ENCODE data around the gene CPED1.
"Not testable (repeated sequence)": the region's sequence is repeated elsewhere in the genome, so short reads cannot be mapped to it uniquely, and the experiment has no call there.

CPED1 gene

DNA sequence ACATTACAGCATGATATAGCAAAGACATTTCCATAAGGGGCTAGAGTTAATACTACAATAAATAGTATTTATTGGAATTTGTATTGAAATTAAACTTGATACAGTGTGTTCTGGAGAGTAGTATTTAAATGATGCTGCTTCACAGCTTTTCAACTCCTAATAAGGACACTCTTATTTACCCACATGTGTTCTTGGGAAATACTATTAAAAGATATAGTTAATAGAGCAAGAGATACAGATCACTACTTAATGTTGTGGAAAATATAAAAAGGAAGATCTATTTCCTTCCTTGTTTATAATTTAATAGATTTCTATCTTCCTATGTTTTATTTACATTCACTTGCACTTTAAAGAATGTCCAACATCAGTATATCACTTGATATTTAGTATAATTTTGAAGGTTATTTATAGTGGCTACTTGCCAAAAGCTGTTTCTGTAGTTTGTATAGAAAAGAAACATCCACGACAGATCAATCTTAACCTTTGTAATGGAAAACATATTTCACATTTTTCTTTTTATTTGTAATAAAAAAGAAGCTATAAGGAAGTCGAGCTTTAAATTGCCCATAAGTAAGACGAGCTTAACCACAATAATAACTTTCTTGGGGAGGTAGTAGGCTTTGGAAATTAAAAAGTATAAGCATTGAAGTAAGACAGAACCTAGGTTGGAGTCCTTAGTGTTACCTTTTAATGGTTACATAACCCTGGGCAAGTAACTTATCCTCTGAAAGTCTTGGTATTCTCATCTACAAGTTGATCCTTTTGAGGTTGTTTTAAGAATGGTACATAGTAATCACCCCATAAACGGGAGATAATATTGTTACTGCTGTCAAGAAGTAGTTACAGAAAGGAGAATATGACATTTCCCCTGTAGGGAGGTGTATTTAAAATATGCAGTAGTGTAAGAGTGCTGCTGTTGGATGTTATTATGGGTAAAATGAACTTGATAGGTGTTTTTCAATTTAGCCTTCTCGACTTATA lies 32.8 kb downstream of the CPED1 start:
- no peak for DNase-seq

GRCh38 chr7:121023194-121023593 lies 34.7 kb downstream of the CPED1 start:
- DNase-seq, result no peak

- DNase-seq, result no peak
Measured at GRCh38 chr7:121023683-121024511, 35.4 kb downstream of the CPED1 start.

DNA sequence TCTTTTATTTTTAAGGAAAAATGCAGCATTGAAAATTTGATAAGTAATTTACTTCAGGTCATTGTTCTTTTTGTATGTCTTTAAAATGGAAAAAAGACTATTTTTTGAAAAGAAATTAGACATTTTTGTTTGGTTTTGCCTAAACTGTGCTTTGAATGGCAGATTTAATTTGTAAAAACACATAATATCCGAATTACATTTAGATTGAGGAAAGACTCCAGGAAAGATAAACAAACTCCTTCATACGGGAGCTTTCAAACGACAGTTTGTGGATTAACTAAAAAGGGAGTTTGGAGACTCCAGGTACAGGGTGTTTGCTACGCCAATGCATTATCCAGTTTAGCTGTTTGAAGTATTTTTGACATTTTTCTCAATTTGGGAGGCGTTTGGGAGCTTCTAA lies 36.1 kb downstream of the CPED1 start:
- no peak for DNase-seq

- DNase-seq, result no peak
Measured at GRCh38 chr7:121026159-121026558, 37.6 kb downstream of the CPED1 start.

GRCh38 chr7:121026577-121027111 lies 38.1 kb downstream of the CPED1 start:
- no peak for DNase-seq

DNA sequence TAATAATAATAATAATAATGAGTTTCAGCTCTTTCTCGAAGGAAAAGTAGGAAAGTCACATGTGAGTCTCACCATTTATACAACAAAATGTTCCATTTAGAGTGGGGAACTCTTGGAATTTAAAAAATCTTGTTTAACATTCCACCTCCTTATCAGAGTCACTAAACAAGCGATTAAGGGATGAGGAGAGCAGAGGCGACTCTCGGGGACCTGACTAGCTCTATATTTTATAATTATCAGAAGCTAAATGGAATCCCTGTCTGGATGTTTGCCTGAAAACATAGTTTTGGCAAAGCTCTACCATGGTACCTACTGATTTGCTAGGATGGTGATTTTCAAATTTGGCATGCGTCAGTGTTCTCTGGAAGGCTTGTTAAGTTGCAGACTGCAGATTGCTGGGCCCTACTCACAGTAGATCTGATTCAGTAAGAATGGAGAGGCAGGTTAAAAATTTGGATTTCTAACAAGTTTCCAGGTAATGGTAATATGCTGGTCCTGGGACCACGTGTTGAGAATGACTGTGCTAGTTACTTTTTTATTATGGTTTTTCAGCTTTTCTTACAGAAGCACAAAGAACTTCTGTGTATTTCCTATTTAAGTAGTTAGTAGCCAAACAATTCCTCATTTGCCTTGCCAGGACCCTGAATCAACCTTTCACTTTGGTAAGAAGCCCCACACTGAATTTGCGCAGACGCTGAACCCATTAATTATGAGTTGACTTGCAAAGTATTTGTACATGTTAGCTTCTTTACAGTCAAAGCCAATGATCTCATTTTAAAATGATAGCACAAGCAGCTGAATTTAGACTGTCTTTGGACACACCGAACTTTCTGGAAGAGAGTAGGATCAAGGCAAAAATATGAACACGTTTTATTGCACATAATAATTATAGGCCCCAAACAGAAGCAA lies 39.5 kb downstream of the CPED1 start:
- no peak for DNase-seq

- DNase-seq, result no peak
Measured at GRCh38 chr7:121029302-121029701, 40.8 kb downstream of the CPED1 start.

DNA sequence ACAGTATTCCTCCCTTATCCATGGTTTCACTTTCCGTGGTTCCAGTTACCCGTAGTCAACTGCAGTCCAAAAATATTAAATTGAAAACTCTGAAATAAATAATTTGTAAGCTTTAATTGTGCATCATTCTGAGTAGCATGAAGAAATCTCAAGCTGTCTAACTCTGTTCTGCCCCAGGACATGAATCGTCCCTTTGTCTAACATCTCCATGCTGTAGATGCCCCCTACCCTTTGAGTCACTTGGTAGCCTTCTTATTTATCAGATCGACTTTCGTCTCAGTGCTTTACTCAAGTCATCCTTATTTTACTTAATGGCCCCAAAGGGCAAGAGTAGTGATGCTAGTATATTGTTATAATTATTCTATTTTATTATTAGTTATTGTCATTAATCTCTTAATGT lies 41.8 kb downstream of the CPED1 start:
- no peak for DNase-seq

- DNase-seq, result no peak
Measured at GRCh38 chr7:121032645-121033460, 44.3 kb downstream of the CPED1 start.

GRCh38 chr7:121034929-121035328 lies 46.4 kb downstream of the CPED1 start:
- no peak for DNase-seq

DNA sequence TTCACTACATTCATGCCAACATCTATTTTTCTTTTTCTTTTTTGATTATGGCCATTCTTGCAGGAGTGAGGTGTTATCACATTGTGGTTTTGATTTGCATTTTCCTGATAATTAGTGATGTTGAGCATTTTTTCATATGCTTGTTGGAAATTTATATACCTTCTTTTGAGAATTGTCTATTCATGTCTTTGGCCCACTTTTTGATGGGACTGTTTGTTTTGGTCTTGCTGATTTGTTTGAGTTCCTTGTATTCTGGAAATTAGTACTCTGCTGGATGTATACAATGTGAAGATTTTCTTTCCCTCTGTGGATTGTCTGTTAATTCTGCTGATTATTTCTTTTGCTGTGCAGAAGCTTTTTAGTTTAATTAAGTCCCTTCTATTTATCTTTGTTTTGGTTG lies 48.3 kb downstream of the CPED1 start:
- not testable (repeated sequence) for DNase-seq

- not testable (repeated sequence) for DNase-seq
Measured at GRCh38 chr7:121037329-121037728, 48.8 kb downstream of the CPED1 start.

GRCh38 chr7:121037957-121038716 lies 49.6 kb downstream of the CPED1 start:
- DNase-seq, result no peak

- DNase-seq, result no peak
Measured at GRCh38 chr7:121038717-121039509, 50.4 kb downstream of the CPED1 start.

GRCh38 chr7:121039510-121039822 lies 51.0 kb downstream of the CPED1 start:
- no peak for DNase-seq

GRCh38 chr7:121039994-121040393 lies 51.5 kb downstream of the CPED1 start:
- DNase-seq, result no peak

DNA sequence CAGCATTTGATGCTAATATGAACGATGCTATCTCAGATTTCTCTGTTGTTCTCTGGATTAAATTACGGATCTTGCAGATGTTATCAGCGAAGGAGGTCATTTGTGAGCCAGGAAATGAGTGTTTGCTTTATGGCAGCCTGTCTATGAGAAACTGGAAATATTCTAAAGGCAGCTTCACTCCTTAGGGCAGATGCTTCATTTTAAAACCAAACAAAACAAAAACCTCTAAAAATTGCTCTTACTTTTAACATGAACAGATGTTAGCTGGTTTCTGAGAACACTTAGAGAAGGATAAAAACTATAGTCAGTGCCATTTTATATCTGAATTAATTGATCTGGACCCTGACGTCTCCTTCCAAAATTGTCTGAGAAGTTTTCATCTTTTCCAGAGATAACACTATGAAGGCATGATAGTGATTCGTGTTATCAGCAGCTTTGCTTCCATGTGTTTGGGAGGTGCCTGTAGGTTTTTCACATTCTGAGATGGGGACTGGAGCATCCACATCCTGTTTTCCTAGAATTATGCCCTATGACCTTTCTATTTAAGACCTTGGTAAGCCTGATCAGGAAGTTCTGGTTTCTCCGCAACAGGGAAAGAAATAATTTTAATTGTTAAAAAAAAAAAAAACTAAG lies 53.1 kb downstream of the CPED1 start:
- DNase-seq, result no peak

DNA sequence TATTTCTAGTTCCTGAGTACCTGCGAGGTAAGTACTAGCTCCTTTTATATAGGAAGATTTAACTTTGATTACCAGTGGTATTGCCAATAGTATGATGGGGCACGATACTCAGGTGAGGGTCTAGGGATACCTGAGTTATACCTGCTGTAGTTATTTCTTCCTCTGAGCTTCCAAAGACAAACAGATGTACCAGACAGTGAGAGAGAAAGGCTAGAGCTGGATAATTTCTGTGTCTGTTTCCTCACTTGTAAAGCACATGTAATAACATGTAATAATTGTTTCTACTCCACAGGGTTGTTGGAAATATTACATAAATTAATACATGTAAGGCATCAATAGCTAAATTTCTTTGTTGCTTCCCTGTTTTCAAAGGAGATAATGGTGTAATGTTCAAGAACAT lies 53.7 kb downstream of the CPED1 start:
- no peak for DNase-seq

- no peak for DNase-seq
Measured at GRCh38 chr7:121042899-121043298, 54.4 kb downstream of the CPED1 start.

All from CD4-positive, alpha-beta T cell treated with Interleukin-10 for 1 hour (primary cell).